ENCODE data around the gene BRAF. TPM values are rescaled to one million over a fixed set of nuclear protein-coding genes. Genes with fewer than 3 reads are reported as not detected.
"Not testable (repeated sequence)": the region's sequence is repeated elsewhere in the genome, so short reads cannot be mapped to it uniquely, and the experiment has no call there.

BRAF gene
- total RNA-seq, 1 donor from 2014 or later: 52.8 TPM

GRCh38 chr7:140746751-140747150, 178.0 kb downstream of the BRAF start:
- Histone ChIP-seq H3K9me3 (no peaks in the 10 kb centered on the region), H3K27ac (no peak overlapping the region), H3K27me3 (no peaks in the 10 kb centered on the region), H3K4me3 (no peak overlapping the region), H3K36me3 (no peaks in the 10 kb centered on the region), H3K4me1 (no peaks in the 10 kb centered on the region)
- TF ChIP-seq POLR2A (IDR thresholded peaks at IDR 0.05) (no peak), POLR2AphosphoS5 (IDR thresholded peaks at IDR 0.05; ENCODE audit: insufficient read depth in 1 of 2, low read depth in 1 of 2) (no peak), CTCF (IDR thresholded peaks at IDR 0.05) (no peak)
- no peak for DNase-seq (ENCODE audit: extremely low spot score in 2 of 2)
- intact Hi-C loops (cut with DNase I): no loop called here

- Histone ChIP-seq H3K36me3 (no peaks in the 10 kb centered on the region), H3K27ac (no peak overlapping the region), H3K4me1 (no peaks in the 10 kb centered on the region), H3K9me3 (no peaks in the 10 kb centered on the region), H3K4me3 (no peak overlapping the region), H3K27me3 (no peaks in the 10 kb centered on the region)
- DNase-seq (ENCODE audit: extremely low spot score in 2 of 2): no peak
- no peak for TF ChIP-seq POLR2A (IDR thresholded peaks at IDR 0.05)
- no peak for TF ChIP-seq CTCF (IDR thresholded peaks at IDR 0.05)
- no peak for TF ChIP-seq POLR2AphosphoS5 (IDR thresholded peaks at IDR 0.05; ENCODE audit: insufficient read depth in 1 of 2, low read depth in 1 of 2)
- intact Hi-C loops (cut with DNase I): no loop called here
These were observed 179.3 kb downstream of the BRAF start for GRCh38 chr7:140745266-140746058.

DNA sequence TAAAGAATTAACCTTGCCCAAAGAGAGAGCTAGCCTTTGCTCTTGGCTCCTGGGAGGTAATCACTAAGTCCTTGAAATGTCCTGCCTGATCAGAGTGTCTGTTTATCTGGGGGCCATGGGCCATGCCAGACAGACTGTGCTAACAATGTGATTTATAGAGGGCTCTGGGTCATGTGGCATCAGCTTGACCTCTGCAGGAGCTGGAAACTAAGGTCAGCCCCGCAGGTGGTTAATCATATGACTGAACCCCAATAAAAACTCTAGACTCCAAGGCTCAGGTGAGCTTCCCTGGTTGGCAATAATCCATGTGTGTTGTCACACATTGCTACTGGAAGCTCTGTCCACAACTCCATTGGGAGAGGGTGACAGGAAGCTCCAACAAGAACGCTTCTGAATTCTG, 180.7 kb downstream of the BRAF start:
- H3K36me3 ChIP-seq: peaks cover 0 to 8% of the 10 kb centered on the region in 2 donors
- no peaks in the 10 kb centered on the region for H3K27me3 ChIP-seq
- H3K4me1 ChIP-seq: no peaks in the 10 kb centered on the region
- no peak for TF ChIP-seq POLR2A (IDR thresholded peaks at IDR 0.05)
- TF ChIP-seq CTCF (IDR thresholded peaks at IDR 0.05): no peak
- no peak for TF ChIP-seq POLR2AphosphoS5 (IDR thresholded peaks at IDR 0.05; ENCODE audit: insufficient read depth in 1 of 2, low read depth in 1 of 2)
- no peaks in the 10 kb centered on the region for H3K9me3 ChIP-seq
- H3K27ac ChIP-seq: no peak overlapping the region
- no peak for DNase-seq (ENCODE audit: extremely low spot score in 2 of 2)
- H3K4me3 ChIP-seq: no peak overlapping the region
- intact Hi-C loops (cut with DNase I): no loop called here

DNA sequence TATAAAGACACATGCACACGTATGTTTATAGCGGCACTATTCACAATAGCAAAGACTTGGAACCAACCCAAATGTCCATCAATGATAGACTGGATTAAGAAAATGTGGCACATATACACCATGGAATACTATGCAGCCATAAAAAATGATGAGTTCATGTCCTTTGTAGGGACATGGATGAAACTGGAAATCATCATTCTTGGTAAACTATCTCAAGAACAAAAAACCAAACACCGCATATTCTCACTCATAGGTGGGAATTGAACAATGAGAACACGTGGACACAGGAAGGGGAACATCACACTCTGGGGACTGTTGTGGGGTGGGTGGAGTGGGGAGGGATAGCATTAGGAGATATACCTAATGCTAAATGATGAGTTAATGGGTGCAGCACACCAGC, 181.5 kb downstream of the BRAF start:
- intact Hi-C loops (cut with DNase I); H3K27ac ChIP-seq; H3K4me3 ChIP-seq; DNase-seq (ENCODE audit: extremely low spot score in 2 of 2); H3K9me3 ChIP-seq; H3K4me1 ChIP-seq; H3K27me3 ChIP-seq: not testable (repeated sequence)
- peaks cover 3 to 16% of the 10 kb centered on the region in 2 donors for H3K36me3 ChIP-seq

DNA sequence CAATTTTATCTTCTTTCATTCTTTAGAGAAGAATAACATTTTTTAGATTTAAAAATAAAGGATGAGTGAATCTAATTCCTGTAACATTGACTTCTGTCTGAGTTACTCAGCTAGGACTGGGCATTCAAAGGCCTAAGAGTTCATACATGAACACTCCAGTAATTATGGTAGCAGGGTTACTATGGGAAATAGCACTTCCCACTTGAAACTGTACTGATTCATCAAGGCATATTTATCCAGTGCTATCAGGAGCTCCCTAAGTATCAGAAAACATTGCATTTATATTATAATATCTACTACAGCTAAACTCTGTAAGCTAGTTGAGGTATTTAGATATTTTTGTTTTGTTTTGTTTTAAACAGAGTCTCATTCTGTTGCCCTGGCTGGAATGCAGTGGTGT, 186.4 kb downstream of the BRAF start:
- Histone ChIP-seq H3K4me1 (no peaks in the 10 kb centered on the region), H3K36me3 (peaks cover 8 to 16% of the 10 kb centered on the region in 2 donors), H3K27ac (no peak overlapping the region), H3K9me3 (no peaks in the 10 kb centered on the region), H3K27me3 (no peaks in the 10 kb centered on the region), H3K4me3 (no peak overlapping the region)
- no peak for DNase-seq (ENCODE audit: extremely low spot score in 2 of 2)
- intact Hi-C loops (cut with DNase I): no loop called here
- TF ChIP-seq POLR2AphosphoS5 (IDR thresholded peaks at IDR 0.05; ENCODE audit: insufficient read depth in 1 of 2, low read depth in 1 of 2) (no peak), POLR2A (IDR thresholded peaks at IDR 0.05) (no peak), CTCF (IDR thresholded peaks at IDR 0.05) (no peak)
